ENCODE results near the gene MARCKS. TPM values are rescaled to one million over a fixed set of nuclear protein-coding genes. Genes with fewer than 3 reads are reported as not detected.
"Not testable (repeated sequence)": the region's sequence is repeated elsewhere in the genome, so short reads cannot be mapped to it uniquely, and the experiment has no call there.

MARCKS gene
- total and polyA plus RNA-seq, 2 experiments from 2014 or later, result 95.5 to 129 TPM

GRCh38 chr6:113908801-113909200, 51.7 kb downstream of the MARCKS start:
- no peaks in the 10 kb centered on the region for H3K9me2 ChIP-seq (replicated peaks; ENCODE audit: insufficient read depth)
- H2AFZ ChIP-seq, result no peak overlapping the region
- H3K4me3 ChIP-seq, result no peak overlapping the region
- no peaks in the 10 kb centered on the region for H4K20me1 ChIP-seq (ENCODE audit: insufficient read depth, poor library complexity, severe bottlenecking)
- WGBS (ENCODE audit: low lambda C conversion rate, missing lambda C conversion rate), result 67% methylated on average over 3 of the region's 3 CpGs
- no peaks in the 10 kb centered on the region for H3K36me3 ChIP-seq (replicated peaks; ENCODE audit: insufficient read depth, low read depth)
- no peak for TF ChIP-seq CTCF (IDR thresholded peaks at IDR 0.05; ENCODE audit: poor library complexity)
- TF ChIP-seq EZH2 (IDR thresholded peaks at IDR 0.05; ENCODE audit: borderline replicate concordance), result no peak
- no peak for TF ChIP-seq EZH2phosphoT487 (IDR thresholded peaks at IDR 0.05; ENCODE audit: low read depth, severe bottlenecking, unreplicated experiment)
- peaks cover 9% of the 10 kb centered on the region for H3K4me1 ChIP-seq (ENCODE audit: insufficient read depth)
- H3K27ac ChIP-seq, result no peak overlapping the region
- H3K79me2 ChIP-seq, result no peaks in the 10 kb centered on the region
- no peaks in the 10 kb centered on the region for H3K27me3 ChIP-seq
- H3K9me3 ChIP-seq (ENCODE audit: low read depth), result no peaks in the 10 kb centered on the region
- DNase-seq (ENCODE audit: low spot score), result no peak
- no peak overlapping the region for H3K4me2 ChIP-seq

- Histone ChIP-seq H4K20me1 (ENCODE audit: insufficient read depth, poor library complexity, severe bottlenecking) (no peaks in the 10 kb centered on the region), H3K9me2 (replicated peaks; ENCODE audit: insufficient read depth) (no peaks in the 10 kb centered on the region), H3K4me3 (no peak overlapping the region), H3K4me2 (no peak overlapping the region), H3K27me3 (no peaks in the 10 kb centered on the region), H2AFZ (no peak overlapping the region), H3K27ac (no peak overlapping the region), H3K4me1 (ENCODE audit: insufficient read depth) (peaks cover 5% of the 10 kb centered on the region), H3K9me3 (ENCODE audit: low read depth) (no peaks in the 10 kb centered on the region), H3K79me2 (no peaks in the 10 kb centered on the region), H3K36me3 (replicated peaks; ENCODE audit: insufficient read depth, low read depth) (no peaks in the 10 kb centered on the region)
- 21% methylated on average over 6 of the region's 6 CpGs for WGBS (ENCODE audit: low lambda C conversion rate, missing lambda C conversion rate)
- TF ChIP-seq EZH2phosphoT487 (IDR thresholded peaks at IDR 0.05; ENCODE audit: low read depth, severe bottlenecking, unreplicated experiment) (no peak), CTCF (IDR thresholded peaks at IDR 0.05; ENCODE audit: poor library complexity) (peak; percentile 90)
- DNase-seq (ENCODE audit: low spot score), result peak; percentile 80
These were observed 52.2 kb downstream of the MARCKS start for GRCh38 chr6:113909224-113909856.

- not testable (repeated sequence) for H3K79me2 ChIP-seq; H3K9me3 ChIP-seq (ENCODE audit: low read depth)
- WGBS (ENCODE audit: low lambda C conversion rate, missing lambda C conversion rate), result 95% methylated on average over 1 of the region's 1 CpG
These were observed 53.1 kb downstream of the MARCKS start for GRCh38 chr6:113910285-113910684.

More at GRCh38 chr6:113910285-113910684, 53.1 kb downstream of the MARCKS start:
- not testable (repeated sequence) for H3K27ac ChIP-seq; H3K4me1 ChIP-seq (ENCODE audit: insufficient read depth); H4K20me1 ChIP-seq (ENCODE audit: insufficient read depth, poor library complexity, severe bottlenecking); H3K9me2 ChIP-seq (replicated peaks; ENCODE audit: insufficient read depth); H3K36me3 ChIP-seq (replicated peaks; ENCODE audit: insufficient read depth, low read depth); DNase-seq (ENCODE audit: low spot score); H3K27me3 ChIP-seq; H3K4me3 ChIP-seq; H2AFZ ChIP-seq; H3K4me2 ChIP-seq

Other genes with a start within 250 kb of the MARCKS start
- gene HDAC2, start 113.8 kb downstream of the MARCKS start, total RNA-seq, result 139 and 148 TPM in 2 replicates
- 147 and 173 TPM in 2 replicates for gene HDAC2, start 113.8 kb downstream of the MARCKS start, polyA plus RNA-seq